HG03442 (cell line): Measurements from ENCODE around the gene ROCK2.

ENCODE experiments used
- ATAC-seq: cut with Tn5 transposase; IDR thresholded peaks from one replicate; pipeline ENCODE4 v1.9.1; 2021; ENCODE audit warnings: mild to moderate bottlenecking, moderate library complexity; ENCODE audit not compliant: unreplicated experiment

Gene ROCK2

GRCh38 chr2:11344342-11344955 lies at the start of gene ROCK2:
Gene ROCK2, minus strand, starts transcription at chr2:11344636. Its CDS starts 500 bp downstream, at chr2:11344136.
- ATAC-seq = peak; percentile 61

- ATAC-seq = no peak
These were observed 49.3 kb upstream of the ROCK2 start for GRCh38 chr2:11393711-11394236.

DNA sequence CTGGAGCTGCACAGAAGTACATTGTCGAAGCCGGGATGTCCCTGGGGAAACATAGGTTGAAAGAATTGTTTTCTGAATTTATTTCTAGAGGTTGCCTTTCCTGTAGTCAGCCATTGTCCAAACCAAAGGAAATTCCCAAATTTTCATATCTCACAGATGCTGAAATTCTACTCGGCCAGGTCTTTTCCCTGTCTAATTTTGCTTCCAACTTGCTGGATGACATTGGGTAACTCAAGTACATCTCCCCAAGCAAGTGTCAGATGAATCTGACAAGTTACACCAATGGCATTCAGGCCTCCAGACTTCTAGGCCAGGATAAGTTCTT lies 47.5 kb upstream of the ROCK2 start:
- ATAC-seq = no peak

- ATAC-seq = no peak
These were observed 45.9 kb upstream of the ROCK2 start for GRCh38 chr2:11390399-11390658.

GRCh38 chr2:11389551-11390398 lies 45.3 kb upstream of the ROCK2 start:
- no peak for ATAC-seq

DNA sequence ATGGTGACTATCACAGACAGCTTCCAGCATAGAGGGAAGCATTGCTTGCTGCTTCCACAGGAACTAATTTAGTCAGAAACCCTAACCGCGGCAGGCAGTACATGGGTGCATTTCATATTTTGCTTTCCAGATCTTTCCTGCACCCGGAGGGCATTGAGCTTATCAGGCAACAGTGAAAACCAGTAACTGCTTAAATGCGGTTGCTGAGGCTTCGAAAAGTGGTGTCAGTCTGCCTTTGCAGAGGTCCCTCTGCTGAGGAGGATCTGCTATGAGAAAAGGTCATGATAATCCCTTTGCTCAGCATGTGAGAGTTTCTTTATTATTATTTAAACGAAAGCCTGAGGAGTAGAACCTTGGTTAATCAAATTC lies 44.6 kb upstream of the ROCK2 start:
- no peak for ATAC-seq

DNA sequence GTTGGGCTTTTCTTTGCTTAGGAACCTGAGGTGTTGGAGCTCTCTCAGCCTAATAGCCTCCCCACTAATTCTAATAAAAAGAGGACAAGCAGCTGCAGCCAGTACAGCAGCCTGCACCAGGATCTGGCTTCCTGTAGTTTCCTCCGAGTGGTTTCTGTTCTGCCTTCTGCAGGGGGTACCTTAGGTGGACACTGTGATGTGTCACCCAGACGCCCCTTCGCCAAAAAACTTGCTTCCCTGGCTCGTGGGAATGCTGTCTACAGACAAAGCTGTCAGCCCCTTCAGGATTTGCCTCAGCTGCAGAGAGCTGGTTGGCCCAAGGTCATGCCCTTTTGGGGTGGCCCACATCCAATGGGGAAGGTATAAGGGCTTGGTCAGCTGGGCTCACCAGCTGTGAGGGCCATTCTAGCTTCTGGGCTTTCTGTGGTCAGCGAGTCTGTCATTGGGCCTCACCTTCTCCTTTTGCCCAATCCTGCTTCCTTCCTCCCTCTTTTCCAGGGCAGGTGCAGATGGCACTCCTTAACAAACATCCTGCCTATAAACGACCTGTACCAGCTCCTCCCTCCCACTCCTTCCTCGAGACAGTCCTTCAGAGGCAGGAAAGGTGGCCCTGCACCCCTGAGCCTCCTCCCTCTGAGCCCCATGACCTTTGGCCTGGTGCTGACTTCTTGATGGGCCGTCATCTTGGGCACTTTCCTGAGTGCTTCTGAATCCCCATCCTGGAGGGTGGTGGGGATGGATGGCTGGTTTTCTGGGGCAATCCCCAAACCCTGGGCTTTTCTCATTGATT lies 44.0 kb upstream of the ROCK2 start:
- no peak for ATAC-seq

DNA sequence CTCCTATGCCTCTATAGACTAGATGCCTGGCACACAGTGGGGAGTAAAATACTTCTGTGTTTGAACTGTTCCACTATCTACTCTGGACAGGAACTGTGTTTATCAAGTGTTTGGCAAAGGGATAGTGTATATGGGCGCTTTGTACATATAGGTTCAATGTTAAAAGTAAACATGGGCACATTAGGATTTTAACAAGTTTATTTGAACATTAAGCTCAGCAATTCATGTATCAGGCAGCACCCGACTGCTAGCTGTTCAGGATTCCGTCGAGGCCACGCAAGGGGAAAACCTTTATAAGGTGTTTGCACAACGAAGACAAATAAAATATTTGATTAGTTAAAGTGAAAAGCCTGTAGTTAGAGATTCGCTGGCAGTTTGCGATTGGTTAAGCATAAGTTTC lies 43.4 kb upstream of the ROCK2 start:
- no peak for ATAC-seq

GRCh38 chr2:11387100-11387390 lies 42.6 kb upstream of the ROCK2 start:
- no peak for ATAC-seq

DNA sequence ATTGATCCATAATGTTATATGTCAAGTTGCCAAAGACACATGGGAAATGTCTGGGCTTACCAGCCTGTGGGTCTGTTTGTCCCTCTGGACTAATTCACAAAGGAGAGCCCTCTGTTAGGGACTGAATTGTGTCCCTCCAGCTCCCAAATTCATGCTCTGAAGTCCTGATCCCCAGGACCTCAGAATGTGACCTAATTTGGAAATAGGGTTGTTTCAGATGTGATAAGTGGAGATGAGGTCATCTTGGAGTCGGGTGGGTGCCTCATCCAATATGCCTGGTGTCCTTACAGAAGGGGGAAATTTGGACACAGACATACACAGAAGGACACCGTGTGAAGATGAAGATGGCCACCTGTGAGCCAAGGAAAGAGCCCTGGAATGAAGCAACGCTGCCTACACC lies 41.4 kb upstream of the ROCK2 start:
- ATAC-seq = no peak

DNA sequence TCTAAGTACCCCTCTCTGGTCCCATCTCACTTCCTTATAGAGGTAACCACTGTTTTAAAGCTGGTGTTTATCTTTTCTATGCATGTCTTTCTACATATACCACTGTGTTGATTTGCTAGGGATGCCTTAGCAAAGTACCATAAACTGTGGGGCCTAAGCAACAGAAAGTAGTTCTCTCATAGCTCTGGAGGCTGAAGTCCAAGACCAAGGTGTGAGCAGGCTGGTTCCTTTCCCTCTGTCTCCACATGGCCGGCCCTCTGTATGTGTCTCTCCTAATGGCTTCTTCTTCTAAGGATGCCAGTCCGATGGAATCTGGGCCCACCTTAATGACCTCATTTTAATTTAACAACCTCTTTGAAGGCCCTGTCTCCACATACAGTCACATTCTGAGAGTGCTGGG lies 40.8 kb upstream of the ROCK2 start:
- ATAC-seq = no peak

GRCh38 chr2:11379558-11379957 lies 35.1 kb upstream of the ROCK2 start:
- ATAC-seq = no peak

- peak; percentile 80 for ATAC-seq
These were observed 33.6 kb upstream of the ROCK2 start for GRCh38 chr2:11377928-11378545.

DNA sequence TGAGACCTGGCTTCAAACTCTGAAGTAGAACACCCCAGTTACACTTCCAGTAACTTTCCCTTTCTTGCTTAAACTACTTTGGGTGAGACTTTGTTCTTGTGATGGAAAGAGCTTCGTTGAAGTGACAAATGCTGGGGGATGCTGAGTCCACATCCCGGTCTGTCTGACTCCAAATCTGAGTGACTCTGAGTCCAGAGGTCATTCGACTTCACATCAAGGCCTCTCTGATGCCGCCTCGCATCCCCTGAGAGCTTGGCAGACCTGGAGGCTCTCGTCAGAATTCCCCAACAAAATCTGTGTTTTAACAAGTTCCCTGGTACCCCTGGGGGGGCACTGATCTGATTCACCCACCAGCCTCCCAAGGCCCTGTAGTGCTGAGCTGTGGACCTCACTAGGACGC lies 31.6 kb upstream of the ROCK2 start:
- ATAC-seq = no peak

DNA sequence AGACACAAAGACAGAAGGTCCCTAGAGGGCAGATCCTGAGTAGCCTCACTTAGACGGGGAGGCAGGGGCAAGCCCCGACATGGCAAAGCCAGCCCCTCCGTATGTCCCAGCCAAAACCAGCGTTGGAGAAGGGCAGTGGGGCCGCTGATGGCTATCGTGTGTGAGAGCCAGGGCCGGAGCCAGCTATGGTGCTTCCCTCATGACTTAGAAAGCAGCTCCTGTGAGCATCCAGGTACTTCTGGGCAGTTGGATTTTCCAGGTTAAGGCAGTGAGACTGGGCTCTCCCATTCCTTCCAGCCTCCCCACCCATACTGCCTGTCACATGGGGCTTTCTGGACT lies 31.2 kb upstream of the ROCK2 start:
- ATAC-seq = no peak

DNA sequence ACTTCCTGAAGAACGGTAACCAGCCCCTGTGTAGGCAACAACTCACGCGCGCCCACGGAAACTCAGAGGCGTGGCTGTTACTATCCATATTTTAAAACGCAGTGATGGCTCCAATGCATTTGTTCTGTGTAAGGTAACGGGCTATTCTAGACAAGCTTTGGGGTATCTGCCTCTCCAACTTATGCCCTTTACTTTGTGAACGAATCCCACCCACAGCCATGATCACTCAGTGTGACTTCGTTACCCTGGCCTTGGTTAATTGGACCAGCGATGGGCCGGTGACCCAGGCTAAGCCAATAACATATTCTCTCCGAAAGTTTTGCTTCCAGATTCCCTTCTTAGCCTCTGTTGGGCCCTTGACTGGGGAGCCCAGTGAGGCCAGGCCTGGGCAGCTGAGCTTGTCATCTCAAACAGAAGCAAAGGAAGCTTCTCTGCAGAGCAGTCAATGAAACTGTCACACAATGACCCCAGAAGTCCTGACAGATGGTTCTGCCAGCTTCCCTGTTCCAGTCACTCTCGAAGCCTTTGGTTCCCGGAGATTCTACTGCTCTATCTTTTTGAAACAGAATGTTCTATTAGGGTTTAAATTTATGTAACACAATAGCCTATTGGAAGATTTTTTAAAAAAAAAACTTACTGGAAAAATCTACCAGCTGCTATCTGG lies 30.7 kb upstream of the ROCK2 start:
- no peak for ATAC-seq

- no peak for ATAC-seq
These were observed 28.7 kb upstream of the ROCK2 start for GRCh38 chr2:11373096-11373495.

DNA sequence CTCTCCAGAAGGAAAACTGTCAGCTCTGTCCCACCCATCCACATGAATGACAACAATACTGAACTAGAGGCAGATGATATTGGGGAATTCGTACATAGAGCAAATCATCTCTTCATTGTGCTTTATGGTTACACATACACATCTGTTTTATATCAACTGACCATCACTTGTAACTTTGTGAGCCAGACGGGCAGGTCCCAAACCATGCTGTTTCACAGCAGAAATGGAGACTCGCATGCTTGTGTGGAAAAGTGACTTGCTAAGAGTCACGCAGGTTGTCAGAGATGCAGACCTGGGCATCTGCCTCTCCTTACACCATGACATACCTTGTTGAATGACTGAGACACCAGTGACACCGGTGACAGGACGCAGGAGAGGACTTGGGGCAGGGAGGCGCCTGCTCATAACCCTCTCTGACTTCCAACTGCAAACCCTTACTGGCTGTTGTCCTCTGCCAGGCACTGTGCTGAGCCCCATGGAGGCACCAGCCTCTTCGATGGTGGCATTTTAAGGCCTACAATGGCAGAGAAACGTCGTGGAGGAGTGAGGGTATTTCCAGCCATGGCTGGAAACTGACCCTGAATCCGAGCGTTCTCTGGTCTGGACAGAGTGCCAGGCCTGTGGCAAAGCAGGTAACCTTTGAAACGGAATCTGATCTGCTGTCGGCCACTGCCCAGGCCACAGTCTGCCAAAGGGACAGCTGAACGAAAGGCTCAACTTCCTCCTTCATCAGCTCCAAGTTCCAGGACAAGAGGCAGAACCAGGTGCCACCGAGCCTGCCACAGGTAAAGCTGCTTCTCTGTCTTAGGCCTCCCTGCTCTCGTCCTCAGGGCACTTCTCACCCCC lies 26.9 kb upstream of the ROCK2 start:
- ATAC-seq = no peak

DNA sequence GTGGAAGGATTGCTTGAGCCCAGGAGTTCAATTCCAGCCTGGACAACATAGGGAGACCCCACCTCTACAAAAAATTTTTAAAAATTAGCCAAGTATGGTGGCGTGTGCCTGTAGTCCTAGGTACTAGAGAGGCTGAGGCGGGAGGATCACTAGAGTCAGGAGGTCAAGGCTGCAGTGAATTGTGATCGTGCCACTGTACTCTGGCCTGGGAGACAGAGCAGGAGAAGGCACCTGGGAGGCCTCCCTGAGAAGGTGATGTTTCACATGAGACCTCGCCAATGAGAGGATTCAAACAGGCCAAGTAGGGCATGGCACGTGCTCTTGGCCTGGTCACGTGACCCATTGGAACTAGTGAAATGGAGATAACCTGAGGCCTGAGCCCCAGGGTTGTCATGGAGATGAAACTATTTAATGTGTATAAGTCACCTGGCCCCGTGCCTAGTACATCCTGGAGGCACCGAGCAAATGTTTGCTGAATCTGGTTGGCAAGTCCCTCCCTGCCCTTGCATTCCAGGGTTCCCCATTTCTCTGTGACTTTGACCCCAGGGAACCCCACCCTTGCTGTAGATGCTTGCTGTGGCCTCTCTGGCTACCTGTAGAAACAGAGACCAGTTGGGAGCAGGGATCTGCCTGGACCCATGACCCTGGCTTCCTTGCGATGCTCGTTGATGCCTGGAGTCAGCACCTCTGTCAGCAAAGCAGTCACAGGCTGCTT lies 26.1 kb upstream of the ROCK2 start:
- no peak for ATAC-seq

GRCh38 chr2:11368059-11368572 lies 23.7 kb upstream of the ROCK2 start:
- ATAC-seq = no peak
